ENCODE data around the gene CMTM1. TPM values are rescaled to one million over a fixed set of nuclear protein-coding genes. Genes with fewer than 3 reads are reported as not detected.
"Not testable (repeated sequence)": the region's sequence is repeated elsewhere in the genome, so short reads cannot be mapped to it uniquely, and the experiment has no call there.

CMTM1 gene
- total RNA-seq, 1 donor from 2014 or later: not detected

DNA sequence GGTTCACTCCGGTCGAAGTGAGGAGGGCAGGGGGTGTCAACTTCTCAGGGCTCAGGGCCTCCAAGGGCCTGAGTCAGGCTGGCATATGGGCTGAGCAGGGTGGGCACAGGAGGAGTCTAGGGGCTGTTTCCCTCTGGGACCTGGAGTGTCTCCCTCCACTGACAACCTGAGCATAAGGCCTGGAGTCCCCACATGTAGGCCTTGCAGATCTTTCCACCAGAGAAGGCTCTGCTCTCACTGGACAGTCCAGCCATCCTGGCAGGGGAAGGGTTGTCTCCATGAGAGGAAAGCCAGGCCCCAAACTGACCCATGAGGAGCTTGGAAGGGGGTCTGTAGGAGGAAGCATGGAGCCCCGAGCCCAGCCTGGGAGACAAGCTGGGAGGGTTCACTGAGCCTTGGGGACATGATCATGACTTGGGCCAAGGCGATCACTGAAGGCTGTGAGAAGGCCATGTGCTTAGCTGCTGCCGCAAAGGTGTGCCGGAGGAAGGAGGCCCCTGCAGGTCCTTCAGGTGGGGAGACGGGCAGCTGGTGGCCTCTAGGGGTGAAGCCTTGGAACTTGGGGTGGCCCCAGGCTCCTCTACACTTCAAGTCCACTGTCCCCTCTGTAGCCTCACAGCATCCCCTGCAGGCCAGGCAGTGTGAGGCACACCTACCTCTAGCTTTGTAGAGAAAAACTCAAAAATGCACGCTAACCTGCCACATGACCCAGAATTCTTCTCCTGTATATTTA, 22.9 kb downstream of the CMTM1 start:
- no peak overlapping the region for H3K4me3 ChIP-seq (ENCODE audit: low read length in 3 of 3)
- no peak overlapping the region for H3K9ac ChIP-seq (ENCODE audit: low read depth in 1 of 3, low read length in 3 of 3)
- H3K9me3 ChIP-seq (ENCODE audit: control insufficient read depth in 3 of 3, low read length in 3 of 3): no peaks in the 10 kb centered on the region
- H3K27me3 ChIP-seq (ENCODE audit: control insufficient read depth in 3 of 3, insufficient read depth in 3 of 3, low read length in 3 of 3): no peaks in the 10 kb centered on the region
- no peaks in the 10 kb centered on the region for H3K36me3 ChIP-seq (ENCODE audit: control insufficient read depth in 3 of 3, insufficient read depth in 3 of 3, low read length in 3 of 3)
- H3K4me1 ChIP-seq (ENCODE audit: control insufficient read depth in 3 of 3, insufficient read depth in 3 of 3, low read length in 3 of 3): peaks cover 2 to 7% (median 4%) of the 10 kb centered on the region in 3 donors
- no peak overlapping the region for H3K27ac ChIP-seq (ENCODE audit: low read depth, low read length)

DNA sequence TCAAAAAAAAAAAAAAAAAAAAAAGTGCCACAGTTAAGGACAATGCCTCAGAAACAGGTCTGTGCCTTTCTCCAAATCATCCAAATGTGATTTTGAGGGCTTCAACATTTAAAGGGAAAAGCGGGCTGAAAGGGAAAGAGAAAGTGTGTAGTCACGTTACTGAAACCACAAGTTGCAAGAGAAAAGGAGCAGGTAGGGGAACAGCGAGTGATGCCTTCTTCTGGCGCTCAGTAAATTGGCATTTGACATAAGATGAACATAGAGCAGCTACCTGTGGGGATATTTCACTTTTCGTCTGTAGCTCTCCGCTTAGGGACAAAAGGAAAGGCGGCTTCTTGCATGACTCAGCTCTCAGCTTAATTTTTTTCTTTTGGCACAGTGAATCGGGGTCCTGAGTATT, 24.1 kb downstream of the CMTM1 start:
- Histone ChIP-seq H3K27ac (ENCODE audit: low read depth, low read length) (no peak overlapping the region), H3K27me3 (ENCODE audit: control insufficient read depth in 3 of 3, insufficient read depth in 3 of 3, low read length in 3 of 3) (no peaks in the 10 kb centered on the region), H3K4me1 (ENCODE audit: control insufficient read depth in 3 of 3, insufficient read depth in 3 of 3, low read length in 3 of 3) (peaks cover 2 to 7% (median 4%) of the 10 kb centered on the region in 3 donors), H3K36me3 (ENCODE audit: control insufficient read depth in 3 of 3, insufficient read depth in 3 of 3, low read length in 3 of 3) (no peaks in the 10 kb centered on the region), H3K9ac (ENCODE audit: low read depth in 1 of 3, low read length in 3 of 3) (no peak overlapping the region), H3K4me3 (ENCODE audit: low read length in 3 of 3) (no peak overlapping the region), H3K9me3 (ENCODE audit: control insufficient read depth in 3 of 3, low read length in 3 of 3) (no peaks in the 10 kb centered on the region)

DNA sequence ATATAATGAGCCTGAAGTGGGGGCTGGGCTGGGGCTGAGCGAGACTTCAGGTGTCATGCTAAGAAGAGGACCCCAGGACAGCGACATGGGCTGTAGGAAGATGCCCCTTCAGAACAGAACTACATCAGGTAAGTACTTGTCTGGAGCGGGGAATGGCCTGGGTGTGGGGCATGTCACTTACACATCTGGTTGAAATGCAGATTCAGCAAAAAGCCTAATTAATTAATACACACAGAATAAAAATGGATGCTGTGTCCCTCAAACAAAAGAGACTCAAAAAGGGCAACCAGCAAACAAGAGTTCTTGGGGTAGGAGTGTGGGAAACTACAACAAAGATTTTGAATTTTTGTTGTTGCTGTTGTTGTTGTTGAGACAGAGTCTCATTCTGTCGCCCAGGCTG, 24.8 kb downstream of the CMTM1 start:
- H3K27me3 ChIP-seq (ENCODE audit: control insufficient read depth in 3 of 3, insufficient read depth in 3 of 3, low read length in 3 of 3): no peaks in the 10 kb centered on the region
- no peak overlapping the region for H3K4me3 ChIP-seq (ENCODE audit: low read length in 3 of 3)
- H3K27ac ChIP-seq (ENCODE audit: low read depth, low read length): no peak overlapping the region
- peaks cover under 1 to 1% (median under 1%) of the 10 kb centered on the region in 3 donors for H3K4me1 ChIP-seq (ENCODE audit: control insufficient read depth in 3 of 3, insufficient read depth in 3 of 3, low read length in 3 of 3)
- no peaks in the 10 kb centered on the region for H3K36me3 ChIP-seq (ENCODE audit: control insufficient read depth in 3 of 3, insufficient read depth in 3 of 3, low read length in 3 of 3)
- H3K9ac ChIP-seq (ENCODE audit: low read depth in 1 of 3, low read length in 3 of 3): no peak overlapping the region
- no peaks in the 10 kb centered on the region for H3K9me3 ChIP-seq (ENCODE audit: control insufficient read depth in 3 of 3, low read length in 3 of 3)

DNA sequence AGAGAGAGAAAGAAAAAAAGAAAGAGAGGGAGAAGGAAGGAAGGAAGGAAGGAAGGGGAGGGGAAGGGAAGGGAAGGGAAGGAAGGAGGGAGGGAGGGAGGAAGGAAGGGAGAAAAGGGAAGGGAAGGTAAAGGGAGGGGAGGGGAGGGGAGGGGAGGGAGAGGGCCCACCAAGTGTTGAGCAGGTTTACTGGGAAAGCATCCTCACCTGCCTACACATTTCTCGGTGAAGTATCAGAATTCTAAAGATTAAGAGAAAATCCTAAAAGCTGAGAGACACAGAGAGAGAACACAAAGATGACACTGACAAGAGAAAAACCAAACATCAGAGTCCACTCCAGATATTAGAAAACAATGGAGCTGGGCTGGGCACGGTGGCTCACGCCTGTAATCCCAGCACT, 26.0 kb downstream of the CMTM1 start:
- Histone ChIP-seq H3K4me3 (ENCODE audit: low read length in 3 of 3) (no peak overlapping the region), H3K9ac (ENCODE audit: low read depth in 1 of 3, low read length in 3 of 3) (no peak overlapping the region), H3K9me3 (ENCODE audit: control insufficient read depth in 3 of 3, low read length in 3 of 3) (no peaks in the 10 kb centered on the region), H3K4me1 (ENCODE audit: control insufficient read depth in 3 of 3, insufficient read depth in 3 of 3, low read length in 3 of 3) (no peaks in the 10 kb centered on the region), H3K27me3 (ENCODE audit: control insufficient read depth in 3 of 3, insufficient read depth in 3 of 3, low read length in 3 of 3) (no peaks in the 10 kb centered on the region), H3K36me3 (ENCODE audit: control insufficient read depth in 3 of 3, insufficient read depth in 3 of 3, low read length in 3 of 3) (no peaks in the 10 kb centered on the region), H3K27ac (ENCODE audit: low read depth, low read length) (no peak overlapping the region)

DNA sequence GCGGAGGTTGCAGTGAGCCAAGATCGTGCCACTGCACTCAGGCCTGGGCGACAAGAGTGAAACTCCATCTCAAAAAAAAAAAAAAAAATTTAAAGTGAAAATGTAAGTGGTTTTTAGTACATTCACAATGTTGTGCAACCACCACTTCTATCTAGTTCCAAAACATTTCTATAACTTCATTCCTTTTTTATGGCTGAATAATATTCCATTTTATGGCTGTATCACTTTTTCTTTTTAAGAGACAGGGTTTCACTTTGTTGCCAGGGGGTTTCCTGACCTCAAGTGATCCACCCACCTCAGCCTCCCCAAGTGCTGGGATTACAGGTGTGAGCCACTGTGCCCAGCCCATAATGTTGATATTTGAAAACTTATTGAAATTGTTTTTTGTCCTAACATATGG, 26.6 kb downstream of the CMTM1 start:
- Histone ChIP-seq H3K27me3 (ENCODE audit: control insufficient read depth in 3 of 3, insufficient read depth in 3 of 3, low read length in 3 of 3) (no peaks in the 10 kb centered on the region), H3K36me3 (ENCODE audit: control insufficient read depth in 3 of 3, insufficient read depth in 3 of 3, low read length in 3 of 3) (no peaks in the 10 kb centered on the region), H3K9me3 (ENCODE audit: control insufficient read depth in 3 of 3, low read length in 3 of 3) (no peaks in the 10 kb centered on the region), H3K27ac (ENCODE audit: low read depth, low read length) (no peak overlapping the region), H3K4me3 (ENCODE audit: low read length in 3 of 3) (no peak overlapping the region), H3K9ac (ENCODE audit: low read depth in 1 of 3, low read length in 3 of 3) (no peak overlapping the region), H3K4me1 (ENCODE audit: control insufficient read depth in 3 of 3, insufficient read depth in 3 of 3, low read length in 3 of 3) (no peaks in the 10 kb centered on the region)

DNA sequence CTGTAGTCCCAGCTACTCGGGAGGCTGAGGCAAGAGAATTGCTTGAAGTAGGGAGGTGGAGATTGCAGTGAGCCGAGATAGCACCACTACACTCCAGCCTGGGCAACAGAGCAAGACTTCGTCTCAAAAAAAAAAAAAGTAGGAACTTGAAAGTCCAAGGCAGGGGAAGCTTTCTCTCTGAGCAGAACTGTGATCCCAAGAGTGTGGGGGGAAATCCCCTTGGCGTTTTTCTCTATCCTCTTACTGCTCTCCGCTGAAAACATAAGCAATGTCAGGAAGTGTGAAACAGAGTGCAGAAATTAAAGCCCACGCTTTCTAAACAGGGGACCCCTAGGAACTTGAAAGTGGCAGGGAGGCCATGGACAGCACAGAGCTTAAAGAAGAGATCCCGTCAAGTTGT, 28.5 kb downstream of the CMTM1 start:
- Histone ChIP-seq H3K9me3 (ENCODE audit: control insufficient read depth in 3 of 3, low read length in 3 of 3) (no peaks in the 10 kb centered on the region), H3K27ac (ENCODE audit: low read depth, low read length) (no peak overlapping the region), H3K9ac (ENCODE audit: low read depth in 1 of 3, low read length in 3 of 3) (no peak overlapping the region), H3K4me3 (ENCODE audit: low read length in 3 of 3) (no peak overlapping the region), H3K36me3 (ENCODE audit: control insufficient read depth in 3 of 3, insufficient read depth in 3 of 3, low read length in 3 of 3) (no peaks in the 10 kb centered on the region), H3K4me1 (ENCODE audit: control insufficient read depth in 3 of 3, insufficient read depth in 3 of 3, low read length in 3 of 3) (no peaks in the 10 kb centered on the region), H3K27me3 (ENCODE audit: control insufficient read depth in 3 of 3, insufficient read depth in 3 of 3, low read length in 3 of 3) (no peaks in the 10 kb centered on the region)

DNA sequence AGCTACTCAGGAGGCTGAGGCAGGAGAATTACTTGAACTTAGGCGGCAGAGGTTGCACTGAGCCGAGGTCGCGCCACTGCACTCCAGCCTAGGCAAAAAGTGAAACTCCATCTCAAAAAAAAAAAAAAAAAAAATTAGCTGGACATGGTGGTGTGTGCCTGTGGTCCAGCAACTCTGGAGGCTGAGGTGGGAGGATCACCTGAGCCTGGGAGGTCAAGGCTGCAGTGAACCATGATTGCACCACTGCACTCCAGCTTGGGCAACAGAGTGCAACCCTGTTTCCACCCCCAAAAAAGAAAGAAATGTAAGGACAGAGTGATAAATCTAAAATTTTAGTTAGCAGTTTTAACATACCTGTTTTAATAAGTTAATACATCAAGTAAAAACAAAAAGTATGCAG, 30.3 kb downstream of the CMTM1 start:
- not testable (repeated sequence) for H3K36me3 ChIP-seq (ENCODE audit: control insufficient read depth in 3 of 3, insufficient read depth in 3 of 3, low read length in 3 of 3); H3K4me3 ChIP-seq (ENCODE audit: low read length in 3 of 3); H3K4me1 ChIP-seq (ENCODE audit: control insufficient read depth in 3 of 3, insufficient read depth in 3 of 3, low read length in 3 of 3); H3K27me3 ChIP-seq (ENCODE audit: control insufficient read depth in 3 of 3, insufficient read depth in 3 of 3, low read length in 3 of 3); H3K9me3 ChIP-seq (ENCODE audit: control insufficient read depth in 3 of 3, low read length in 3 of 3); H3K9ac ChIP-seq (ENCODE audit: low read depth in 1 of 3, low read length in 3 of 3); H3K27ac ChIP-seq (ENCODE audit: low read depth, low read length)

DNA sequence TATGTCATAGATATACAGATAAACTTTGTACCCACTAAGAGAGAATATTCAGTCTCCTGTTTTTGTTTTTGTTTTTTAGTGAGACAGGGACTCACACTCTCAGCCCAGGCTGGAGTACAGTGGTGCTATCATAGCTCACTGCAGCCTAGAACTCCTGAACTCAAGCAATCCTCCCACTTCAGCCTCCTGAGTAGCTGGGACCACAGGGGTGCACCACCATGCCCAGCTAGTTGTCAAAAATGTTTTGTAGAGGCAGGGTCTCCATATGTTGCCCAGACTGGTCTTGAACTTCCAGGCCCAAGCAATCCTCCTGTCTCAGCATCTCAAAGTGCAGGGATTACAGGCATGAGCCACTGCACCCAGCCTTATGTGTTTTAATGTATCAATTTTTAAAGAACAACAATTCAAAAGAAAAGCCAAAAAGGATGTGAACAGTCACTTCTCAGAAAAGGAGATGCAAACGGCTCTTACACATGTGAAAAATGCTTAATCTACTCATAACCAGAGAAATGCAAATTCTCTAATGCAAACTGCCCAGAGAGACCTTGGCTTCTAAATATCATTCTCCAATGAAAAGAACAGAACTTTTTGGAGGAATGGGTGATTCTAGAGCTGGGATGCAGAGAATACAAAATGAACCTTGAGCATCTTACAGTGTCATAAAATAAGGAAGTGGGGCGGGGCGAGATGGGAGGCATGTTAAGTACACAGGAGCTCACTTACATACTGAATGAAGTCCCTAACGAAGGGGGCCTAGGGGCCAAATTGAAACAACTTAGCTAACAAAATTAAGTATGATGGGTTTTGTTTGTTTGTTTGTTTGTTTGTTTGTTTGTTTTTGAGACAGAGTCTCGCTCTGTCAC, 31.0 kb downstream of the CMTM1 start:
- Histone ChIP-seq H3K4me3 (ENCODE audit: low read length in 3 of 3) (no peak overlapping the region), H3K27ac (ENCODE audit: low read depth, low read length) (no peak overlapping the region), H3K4me1 (ENCODE audit: control insufficient read depth in 3 of 3, insufficient read depth in 3 of 3, low read length in 3 of 3) (no peaks in the 10 kb centered on the region), H3K36me3 (ENCODE audit: control insufficient read depth in 3 of 3, insufficient read depth in 3 of 3, low read length in 3 of 3) (no peaks in the 10 kb centered on the region), H3K9ac (ENCODE audit: low read depth in 1 of 3, low read length in 3 of 3) (no peak overlapping the region), H3K9me3 (ENCODE audit: control insufficient read depth in 3 of 3, low read length in 3 of 3) (no peaks in the 10 kb centered on the region), H3K27me3 (ENCODE audit: control insufficient read depth in 3 of 3, insufficient read depth in 3 of 3, low read length in 3 of 3) (peaks cover 3 to 7% (median 3%) of the 10 kb centered on the region in 3 donors)

DNA sequence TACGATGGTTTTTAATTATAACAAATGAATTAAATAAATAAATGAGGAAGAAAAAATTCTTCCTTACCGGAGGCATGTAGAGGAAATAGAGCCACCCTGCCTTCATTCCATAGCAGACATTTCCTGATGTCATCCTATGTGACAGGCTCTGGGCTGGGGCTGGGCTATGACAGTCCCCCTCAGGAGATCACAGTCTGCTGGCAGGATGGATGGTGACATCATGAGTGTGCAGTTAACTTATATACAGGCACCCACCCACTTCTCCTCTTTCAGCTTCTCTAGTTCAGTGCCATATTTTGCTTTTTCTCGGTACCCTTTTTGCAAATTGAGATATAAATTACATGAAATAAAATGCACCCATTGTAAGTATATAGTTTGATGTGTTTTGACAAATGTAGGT, 31.9 kb downstream of the CMTM1 start:
- Histone ChIP-seq H3K36me3 (ENCODE audit: control insufficient read depth in 3 of 3, insufficient read depth in 3 of 3, low read length in 3 of 3) (no peaks in the 10 kb centered on the region), H3K4me1 (ENCODE audit: control insufficient read depth in 3 of 3, insufficient read depth in 3 of 3, low read length in 3 of 3) (no peaks in the 10 kb centered on the region), H3K9ac (ENCODE audit: low read depth in 1 of 3, low read length in 3 of 3) (no peak overlapping the region), H3K27me3 (ENCODE audit: control insufficient read depth in 3 of 3, insufficient read depth in 3 of 3, low read length in 3 of 3) (peaks cover 3 to 10% (median 6%) of the 10 kb centered on the region in 3 donors), H3K9me3 (ENCODE audit: control insufficient read depth in 3 of 3, low read length in 3 of 3) (no peaks in the 10 kb centered on the region), H3K4me3 (ENCODE audit: low read length in 3 of 3) (no peak overlapping the region), H3K27ac (ENCODE audit: low read depth, low read length) (no peak overlapping the region)

DNA sequence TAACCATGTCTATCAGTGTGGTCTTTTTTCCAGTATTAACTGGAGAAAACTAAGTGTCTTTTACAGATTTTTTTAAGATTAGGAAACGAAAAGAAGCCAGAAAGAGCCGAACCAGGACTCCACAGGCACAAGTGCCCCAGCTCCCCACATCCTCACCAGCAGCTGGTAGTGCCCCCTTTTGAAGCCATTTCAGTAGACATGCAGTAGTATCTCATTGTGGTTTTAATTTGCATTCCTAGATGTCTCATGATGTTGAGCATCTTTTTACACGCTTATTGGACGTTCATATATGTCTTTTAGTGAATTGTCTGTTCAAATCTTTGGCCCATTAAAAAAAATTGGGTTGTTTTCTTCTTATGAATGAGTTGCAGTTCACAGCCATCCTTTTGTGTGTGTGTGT, 33.5 kb downstream of the CMTM1 start:
- Histone ChIP-seq H3K9ac (ENCODE audit: low read depth in 1 of 3, low read length in 3 of 3) (no peak overlapping the region), H3K27ac (ENCODE audit: low read depth, low read length) (no peak overlapping the region), H3K9me3 (ENCODE audit: control insufficient read depth in 3 of 3, low read length in 3 of 3) (no peaks in the 10 kb centered on the region), H3K27me3 (ENCODE audit: control insufficient read depth in 3 of 3, insufficient read depth in 3 of 3, low read length in 3 of 3) (peaks cover 3 to 21% (median 18%) of the 10 kb centered on the region in 3 donors), H3K4me1 (ENCODE audit: control insufficient read depth in 3 of 3, insufficient read depth in 3 of 3, low read length in 3 of 3) (peaks cover 5 to 9% (median 8%) of the 10 kb centered on the region in 3 donors), H3K4me3 (ENCODE audit: low read length in 3 of 3) (no peak overlapping the region), H3K36me3 (ENCODE audit: control insufficient read depth in 3 of 3, insufficient read depth in 3 of 3, low read length in 3 of 3) (no peaks in the 10 kb centered on the region)
